Measurements from ENCODE around the gene FCAMR. TPM values are rescaled to one million over a fixed set of nuclear protein-coding genes. Genes with fewer than 3 reads are reported as not detected.

FCAMR gene
- polyA plus RNA-seq, 1 donor (not counting 4 experiments of a cell fraction or from before 2014, with no cell fraction given) = not detected

GRCh38 chr1:207017615-207018559, 47.6 kb upstream of the FCAMR start:
- FAIRE-seq (peak; percentile 86), DNase-seq (ENCODE audit: low read depth, low spot score) (no peak)
- H4K20me1 ChIP-seq (ENCODE audit: control insufficient read depth, extremely low read depth, insufficient read depth, low read length) = no peaks in the 10 kb centered on the region
- peaks cover 12 to 17% of the 10 kb centered on the region in 2 experiments for H3K36me3 ChIP-seq (ENCODE audit: control insufficient read depth in 2 of 2, extremely low read depth in 1 of 2, insufficient read depth in 2 of 2, low read length in 2 of 2)
- no peaks in the 10 kb centered on the region for H3K9me3 ChIP-seq (ENCODE audit: control insufficient read depth, low read depth, low read length)
- peak overlapping the region; percentile 10 for H3K4me2 ChIP-seq (ENCODE audit: control insufficient read depth, extremely low read depth, insufficient read depth, low read depth, low read length)
- dilution Hi-C loops (cut with MboI; ENCODE audit: extremely low pct_ligation_motif_present, low sequenced_read_pairs) = no loop called here
- H3K9ac ChIP-seq (ENCODE audit: control insufficient read depth, extremely low read depth, insufficient read depth, low read length) = peak overlapping the region; percentile 93
- H3K9me1 ChIP-seq (ENCODE audit: control insufficient read depth, extremely low read depth, insufficient read depth, low read length) = no peaks in the 10 kb centered on the region
- no peaks in the 10 kb centered on the region for H3K27me3 ChIP-seq (ENCODE audit: control insufficient read depth, extremely low read depth, insufficient read depth, low read length)
- peaks cover 61% of the 10 kb centered on the region for H3K4me1 ChIP-seq (ENCODE audit: control insufficient read depth, extremely low read depth, insufficient read depth, low read length)
- peaks cover 2% of the 10 kb centered on the region for H3K79me2 ChIP-seq (ENCODE audit: control insufficient read depth, insufficient read depth, low read length)
- TF ChIP-seq EZH2 (IDR thresholded peaks at IDR 0.05; ENCODE audit: low read length) (no peak), CTCF (optimal IDR thresholded peaks at IDR 0.05 in 1 of 3, IDR thresholded peaks at IDR 0.05 in 1 of 3, conservative IDR thresholded peaks at IDR 0.05 in 1 of 3; ENCODE audit: extremely low read depth in 1 of 3, insufficient read depth in 2 of 3, low read length in 3 of 3) (no peak)
- H2AFZ ChIP-seq (ENCODE audit: control insufficient read depth, low read length) = no peak overlapping the region
- no peak overlapping the region for H3K4me3 ChIP-seq (ENCODE audit: control insufficient read depth in 2 of 3, extremely low read depth in 1 of 3, insufficient read depth in 2 of 3, low read depth in 1 of 3, low read length in 3 of 3)
- H3K27ac ChIP-seq (ENCODE audit: control insufficient read depth, insufficient read depth, low read length) = peak overlapping the region; percentile 97

DNA sequence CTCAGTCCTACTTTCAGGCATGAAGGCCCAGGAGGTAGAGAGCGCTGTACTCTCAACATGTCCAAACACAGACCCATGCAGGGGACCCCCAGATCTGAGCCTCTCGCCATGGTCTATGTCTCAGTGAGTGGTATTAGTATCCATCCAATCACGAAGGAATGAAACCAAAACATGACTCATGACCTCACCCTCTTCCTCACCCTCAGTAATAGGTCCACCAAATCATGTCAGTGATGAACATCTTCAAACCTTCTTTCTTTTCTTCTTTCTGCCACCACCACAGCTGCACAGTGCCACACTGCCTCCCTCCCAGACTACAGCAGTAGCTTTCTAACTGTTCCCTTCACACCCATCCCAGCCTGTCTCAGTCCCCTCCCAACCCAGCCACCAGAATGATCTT, 45.5 kb upstream of the FCAMR start:
- H2AFZ ChIP-seq (ENCODE audit: control insufficient read depth, low read length) = no peak overlapping the region
- no peak for TF ChIP-seq EZH2 (IDR thresholded peaks at IDR 0.05; ENCODE audit: low read length)
- TF ChIP-seq CTCF (optimal IDR thresholded peaks at IDR 0.05 in 1 of 3, IDR thresholded peaks at IDR 0.05 in 1 of 3, conservative IDR thresholded peaks at IDR 0.05 in 1 of 3; ENCODE audit: extremely low read depth in 1 of 3, insufficient read depth in 2 of 3, low read length in 3 of 3) = no peak
- H3K4me2 ChIP-seq (ENCODE audit: control insufficient read depth, extremely low read depth, insufficient read depth, low read depth, low read length) = no peak overlapping the region
- H3K79me2 ChIP-seq (ENCODE audit: control insufficient read depth, insufficient read depth, low read length) = no peaks in the 10 kb centered on the region
- DNase-seq (ENCODE audit: low read depth, low spot score) = no peak
- H3K36me3 ChIP-seq (ENCODE audit: control insufficient read depth in 2 of 2, extremely low read depth in 1 of 2, insufficient read depth in 2 of 2, low read length in 2 of 2) = no peaks in the 10 kb centered on the region
- H3K9ac ChIP-seq (ENCODE audit: control insufficient read depth, extremely low read depth, insufficient read depth, low read length) = no peak overlapping the region
- H3K9me1 ChIP-seq (ENCODE audit: control insufficient read depth, extremely low read depth, insufficient read depth, low read length) = no peaks in the 10 kb centered on the region
- peaks cover 40% of the 10 kb centered on the region for H3K4me1 ChIP-seq (ENCODE audit: control insufficient read depth, extremely low read depth, insufficient read depth, low read length)
- H3K4me3 ChIP-seq (ENCODE audit: control insufficient read depth in 2 of 3, extremely low read depth in 1 of 3, insufficient read depth in 2 of 3, low read depth in 1 of 3, low read length in 3 of 3) = no peak overlapping the region
- dilution Hi-C loops (cut with MboI; ENCODE audit: extremely low pct_ligation_motif_present, low sequenced_read_pairs) = no loop called here
- H3K9me3 ChIP-seq (ENCODE audit: control insufficient read depth, low read depth, low read length) = no peaks in the 10 kb centered on the region
- no peak overlapping the region for H3K27ac ChIP-seq (ENCODE audit: control insufficient read depth, insufficient read depth, low read length)
- no peaks in the 10 kb centered on the region for H4K20me1 ChIP-seq (ENCODE audit: control insufficient read depth, extremely low read depth, insufficient read depth, low read length)
- FAIRE-seq = no peak
- H3K27me3 ChIP-seq (ENCODE audit: control insufficient read depth, extremely low read depth, insufficient read depth, low read length) = no peaks in the 10 kb centered on the region

All from keratinocyte (primary cell).